CD4-positive, alpha-beta T cell treated with Interleukin-6 for 4 hours (primary cell): ENCODE data around the gene SLC1A2.

Source experiments
- DNase-seq: peaks from one replicate; pipeline ENCODE4 v3.0.0-alpha.2; 2020; ENCODE audit warnings: mixed read lengths

Gene SLC1A2

GRCh38 chr11:35214226-35214770 is 205.1 kb downstream of the SLC1A2 start:
- no peak for DNase-seq

- DNase-seq = no peak
These were observed 207.4 kb downstream of the SLC1A2 start for GRCh38 chr11:35211952-35212351.

- no peak for DNase-seq
These were observed 208.3 kb downstream of the SLC1A2 start for GRCh38 chr11:35210876-35211546.

GRCh38 chr11:35208795-35209194 is 210.6 kb downstream of the SLC1A2 start:
- DNase-seq = no peak

- no peak for DNase-seq
These were observed 211.6 kb downstream of the SLC1A2 start for GRCh38 chr11:35207471-35208403.

GRCh38 chr11:35206616-35207015 is 212.7 kb downstream of the SLC1A2 start:
- DNase-seq = no peak

GRCh38 chr11:35204614-35205013 is 214.7 kb downstream of the SLC1A2 start:
- DNase-seq = no peak
